Parathyroid adenoma (tissue), 2 donors: ENCODE data around the gene STX3.
A peak's percentile ranks its signal among the peaks of the same experiment; 100 is the strongest.

Source experiments
- H2AFZ ChIP-seq: fragments of 300-600 bp; sonication (generic); one replicate; pipeline ENCODE4 v1.7.0; 2017; ENCODE audit warnings: antibody characterized with exemption, mild to moderate bottlenecking
- H3K27ac ChIP-seq: fragments of 300-600 bp; sonication (generic); one replicate; pipeline ENCODE4 v1.7.0; 2017
- H3K27me3 ChIP-seq: fragments of 300-600 bp; sonication (generic); one replicate; pipeline ENCODE4 v1.7.0; 2017; ENCODE audit warnings: low read length; ENCODE audit not compliant: control insufficient read depth, insufficient read depth
- H3K36me3 ChIP-seq: fragments of 300-600 bp; sonication (generic); one replicate; pipeline ENCODE4 v1.7.0; 2017; ENCODE audit warnings: low read length; ENCODE audit not compliant: control insufficient read depth, insufficient read depth
- H3K4me1 ChIP-seq: fragments of 300-600 bp; sonication (generic); one replicate; pipeline ENCODE4 v1.7.0; 2017; ENCODE audit warnings: control low read depth
- H3K4me2 ChIP-seq: fragments of 300-600 bp; sonication (generic); one replicate; pipeline ENCODE4 v1.7.0; 2017; ENCODE audit warnings: low read length
- H3K4me3 ChIP-seq: fragments of 300-600 bp; sonication (generic); one replicate; pipeline ENCODE4 v1.7.0; 2017; ENCODE audit warnings: low read depth, low read length
- H3K79me2 ChIP-seq: fragments of 300-600 bp; sonication (generic); one replicate; pipeline ENCODE4 v1.7.0; 2017; ENCODE audit warnings: control low read depth
- H3K9ac ChIP-seq: fragments of 300-600 bp; sonication (generic); one replicate; pipeline ENCODE4 v1.7.0; 2017; ENCODE audit warnings: mild to moderate bottlenecking
- H3K9me3 ChIP-seq: fragments of 300-600 bp; sonication (generic); one replicate; pipeline ENCODE4 v1.7.0; 2017; ENCODE audit warnings: low read length; ENCODE audit not compliant: control insufficient read depth
- TF ChIP-seq, protein P1 (sequence below): fragments of 300-600 bp; sonication (generic); IDR thresholded peaks from one replicate; pipeline ENCODE4 v1.7.0; 2017; ENCODE audit warnings: antibody characterized with exemption, mild to moderate bottlenecking
- donor health status: primary hyperparathyroidism.

The STX3 gene

DNA sequence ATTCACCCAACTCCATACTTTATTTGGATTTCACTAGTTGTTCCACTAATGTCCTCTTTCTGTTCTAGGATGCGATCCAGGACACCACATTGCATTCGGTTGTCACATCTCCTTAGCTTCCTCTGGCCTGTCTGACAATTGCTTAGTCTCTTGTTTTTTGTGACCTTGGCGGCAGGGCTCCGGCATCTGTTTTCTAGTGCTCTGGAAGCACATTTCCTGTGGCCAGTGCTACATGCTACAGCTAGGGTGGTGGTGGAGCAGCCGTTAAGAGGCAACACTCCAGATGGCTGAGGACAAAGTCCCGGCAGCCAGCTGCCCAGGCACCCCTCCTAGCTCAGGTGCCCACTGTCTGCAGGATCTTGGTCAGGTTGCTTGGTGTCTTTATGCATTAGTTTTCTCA, 6.8 kb downstream of the STX3 start:
- Histone ChIP-seq H3K9ac (no peak overlapping the region), H3K9me3 (no peaks in the 10 kb centered on the region), H3K27me3 (no peaks in the 10 kb centered on the region), H3K4me1 (peaks cover 13% of the 10 kb centered on the region), H3K36me3 (no peaks in the 10 kb centered on the region), H3K4me3 (no peak overlapping the region), H3K79me2 (peaks cover 13% of the 10 kb centered on the region), H3K4me2 (no peak overlapping the region), H2AFZ (no peak overlapping the region), H3K27ac (no peak overlapping the region)
- TF ChIP-seq, protein P1, sequence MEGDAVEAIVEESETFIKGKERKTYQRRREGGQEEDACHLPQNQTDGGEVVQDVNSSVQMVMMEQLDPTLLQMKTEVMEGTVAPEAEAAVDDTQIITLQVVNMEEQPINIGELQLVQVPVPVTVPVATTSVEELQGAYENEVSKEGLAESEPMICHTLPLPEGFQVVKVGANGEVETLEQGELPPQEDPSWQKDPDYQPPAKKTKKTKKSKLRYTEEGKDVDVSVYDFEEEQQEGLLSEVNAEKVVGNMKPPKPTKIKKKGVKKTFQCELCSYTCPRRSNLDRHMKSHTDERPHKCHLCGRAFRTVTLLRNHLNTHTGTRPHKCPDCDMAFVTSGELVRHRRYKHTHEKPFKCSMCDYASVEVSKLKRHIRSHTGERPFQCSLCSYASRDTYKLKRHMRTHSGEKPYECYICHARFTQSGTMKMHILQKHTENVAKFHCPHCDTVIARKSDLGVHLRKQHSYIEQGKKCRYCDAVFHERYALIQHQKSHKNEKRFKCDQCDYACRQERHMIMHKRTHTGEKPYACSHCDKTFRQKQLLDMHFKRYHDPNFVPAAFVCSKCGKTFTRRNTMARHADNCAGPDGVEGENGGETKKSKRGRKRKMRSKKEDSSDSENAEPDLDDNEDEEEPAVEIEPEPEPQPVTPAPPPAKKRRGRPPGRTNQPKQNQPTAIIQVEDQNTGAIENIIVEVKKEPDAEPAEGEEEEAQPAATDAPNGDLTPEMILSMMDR, result no peak

DNA sequence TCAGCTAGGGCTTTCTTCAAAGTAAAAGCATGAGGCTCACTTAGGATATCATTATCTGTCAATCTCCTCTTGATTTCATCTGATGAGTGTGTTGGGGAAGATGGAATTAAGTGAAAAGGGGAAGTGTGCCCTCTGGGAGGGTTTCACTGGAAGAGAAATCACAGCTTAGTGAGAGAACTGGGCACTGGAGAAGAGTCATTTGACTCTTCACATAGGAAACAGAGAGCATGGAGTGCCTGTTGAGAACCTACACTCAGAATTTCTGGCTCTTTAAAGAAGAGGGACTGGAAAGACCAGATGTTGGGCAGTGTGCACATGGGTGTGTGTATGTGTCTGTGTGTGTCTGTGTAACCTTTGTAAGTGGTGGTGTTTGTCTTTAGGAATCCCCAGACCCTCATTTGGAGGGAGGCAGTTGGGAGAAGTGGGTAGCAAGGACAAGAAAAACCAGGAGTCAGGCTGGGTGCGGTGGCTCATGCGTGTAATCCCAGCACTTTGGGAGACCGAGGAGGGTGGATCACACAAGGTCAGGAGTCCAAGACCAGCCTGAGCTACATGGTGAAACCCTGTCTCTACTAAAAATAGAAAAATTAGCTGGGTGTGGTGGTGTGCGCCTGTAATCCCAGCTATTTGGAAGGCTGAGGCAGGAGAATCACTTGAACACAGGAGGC, 10.0 kb downstream of the STX3 start:
- Histone ChIP-seq H3K27me3 (no peaks in the 10 kb centered on the region), H3K4me3 (no peak overlapping the region), H3K27ac (no peak overlapping the region), H3K36me3 (no peaks in the 10 kb centered on the region), H3K4me1 (peaks cover 17% of the 10 kb centered on the region), H2AFZ (no peak overlapping the region), H3K79me2 (peaks cover 19% of the 10 kb centered on the region), H3K4me2 (no peak overlapping the region), H3K9me3 (no peaks in the 10 kb centered on the region), H3K9ac (no peak overlapping the region)
- TF ChIP-seq, protein P1, result no peak

DNA sequence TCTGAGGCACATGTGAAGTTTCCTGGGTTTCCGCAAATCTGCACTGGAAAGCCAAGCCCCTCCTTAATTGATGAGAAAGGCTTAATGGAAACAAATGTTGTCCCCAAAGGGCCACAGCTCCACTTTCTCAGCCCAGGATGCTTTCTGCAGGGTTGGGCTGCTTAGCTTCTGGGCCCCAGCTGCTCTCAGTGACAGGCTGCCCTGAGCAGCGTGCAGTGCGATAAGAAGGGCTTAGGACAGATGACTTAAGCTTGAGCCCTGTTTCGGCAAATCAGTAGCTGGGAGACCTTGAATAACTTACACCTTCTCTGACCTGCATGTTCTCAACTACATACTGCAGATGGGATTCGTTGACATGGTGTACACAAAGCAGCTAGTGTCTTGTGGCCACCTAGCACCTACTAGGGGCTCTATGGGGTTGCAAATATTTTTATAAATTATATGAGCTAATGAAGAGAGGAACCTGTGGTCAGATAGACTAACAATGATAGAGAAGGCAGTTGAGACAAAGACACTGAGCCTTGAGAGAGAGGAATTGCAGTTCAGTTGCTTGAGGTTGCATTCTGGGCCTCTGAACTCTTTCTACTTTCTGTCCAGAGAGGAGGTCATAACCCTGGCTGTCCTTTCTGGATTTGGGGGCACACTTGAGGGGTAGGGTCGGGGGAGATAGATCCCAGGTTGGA, 11.5 kb downstream of the STX3 start:
- Histone ChIP-seq H3K4me3 (no peak overlapping the region), H3K27ac (peak overlapping the region; percentile 18), H3K4me1 (peaks cover 17% of the 10 kb centered on the region), H3K9me3 (no peaks in the 10 kb centered on the region), H3K36me3 (no peaks in the 10 kb centered on the region), H3K4me2 (no peak overlapping the region), H2AFZ (no peak overlapping the region), H3K27me3 (no peaks in the 10 kb centered on the region), H3K79me2 (peaks cover 13% of the 10 kb centered on the region), H3K9ac (no peak overlapping the region)
- TF ChIP-seq, protein P1, result no peak

DNA sequence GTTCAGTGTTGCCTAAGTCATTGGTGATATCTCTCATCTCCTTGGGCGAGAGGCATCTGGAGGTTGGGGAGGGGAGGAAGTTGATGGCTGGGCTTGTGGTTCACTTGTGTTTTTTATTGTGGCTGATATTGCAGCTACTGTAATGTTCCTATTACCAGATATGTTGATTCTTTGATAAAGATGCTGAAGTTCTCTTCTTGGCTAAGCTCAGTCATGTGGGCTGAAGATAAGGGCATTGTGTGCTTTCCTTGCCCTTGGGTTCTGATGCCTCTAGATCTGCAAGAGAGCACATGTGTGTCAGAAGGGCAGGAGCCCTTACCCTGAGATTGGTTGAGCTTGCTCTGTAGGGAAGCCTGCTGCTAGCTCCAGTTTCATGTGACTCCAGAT, 12.0 kb downstream of the STX3 start:
- Histone ChIP-seq H3K9ac (no peak overlapping the region), H3K4me2 (no peak overlapping the region), H3K27ac (peak overlapping the region; percentile 18), H3K36me3 (no peaks in the 10 kb centered on the region), H2AFZ (no peak overlapping the region), H3K9me3 (no peaks in the 10 kb centered on the region), H3K4me1 (peaks cover 19% of the 10 kb centered on the region), H3K27me3 (no peaks in the 10 kb centered on the region), H3K4me3 (no peak overlapping the region), H3K79me2 (peaks cover 9% of the 10 kb centered on the region)
- TF ChIP-seq, protein P1, result no peak

DNA sequence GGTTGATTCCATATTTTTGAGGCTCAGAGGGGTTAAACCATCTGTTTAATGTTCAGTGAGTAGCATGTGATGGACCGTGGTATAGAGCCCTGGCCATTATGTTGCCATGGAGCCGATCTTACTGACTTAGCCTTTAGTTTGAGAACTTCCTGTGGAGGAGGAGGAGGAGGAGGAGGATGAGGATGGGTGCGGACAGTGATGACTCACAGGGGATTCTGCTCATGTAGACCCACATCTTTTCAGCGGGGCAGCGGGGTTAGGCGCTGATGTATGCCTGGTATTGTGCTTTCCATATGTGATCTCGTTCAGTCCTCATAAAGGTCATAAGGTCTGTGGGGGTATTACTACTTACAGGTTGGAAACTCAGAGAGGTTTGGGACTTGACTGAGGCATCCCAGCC, 13.9 kb downstream of the STX3 start:
- no peak overlapping the region for H3K9ac ChIP-seq
- H3K27ac ChIP-seq, result no peak overlapping the region
- peaks cover 21% of the 10 kb centered on the region for H3K4me1 ChIP-seq
- H3K9me3 ChIP-seq, result no peaks in the 10 kb centered on the region
- H3K79me2 ChIP-seq, result peaks cover 9% of the 10 kb centered on the region
- H3K4me2 ChIP-seq, result no peak overlapping the region
- H2AFZ ChIP-seq, result no peak overlapping the region
- H3K4me3 ChIP-seq, result no peak overlapping the region
- no peaks in the 10 kb centered on the region for H3K36me3 ChIP-seq
- no peaks in the 10 kb centered on the region for H3K27me3 ChIP-seq
- TF ChIP-seq, protein P1, result no peak
